HG03103 (cell line): ENCODE data around the gene RPS17.
A peak's percentile ranks its signal among the peaks of the same experiment; 100 is the strongest.

Experiments
- ATAC-seq: cut with Tn5 transposase; IDR thresholded peaks from one replicate; pipeline ENCODE4 v1.9.1; 2021; ENCODE audit warnings: low read depth; ENCODE audit not compliant: unreplicated experiment

Gene RPS17

DNA sequence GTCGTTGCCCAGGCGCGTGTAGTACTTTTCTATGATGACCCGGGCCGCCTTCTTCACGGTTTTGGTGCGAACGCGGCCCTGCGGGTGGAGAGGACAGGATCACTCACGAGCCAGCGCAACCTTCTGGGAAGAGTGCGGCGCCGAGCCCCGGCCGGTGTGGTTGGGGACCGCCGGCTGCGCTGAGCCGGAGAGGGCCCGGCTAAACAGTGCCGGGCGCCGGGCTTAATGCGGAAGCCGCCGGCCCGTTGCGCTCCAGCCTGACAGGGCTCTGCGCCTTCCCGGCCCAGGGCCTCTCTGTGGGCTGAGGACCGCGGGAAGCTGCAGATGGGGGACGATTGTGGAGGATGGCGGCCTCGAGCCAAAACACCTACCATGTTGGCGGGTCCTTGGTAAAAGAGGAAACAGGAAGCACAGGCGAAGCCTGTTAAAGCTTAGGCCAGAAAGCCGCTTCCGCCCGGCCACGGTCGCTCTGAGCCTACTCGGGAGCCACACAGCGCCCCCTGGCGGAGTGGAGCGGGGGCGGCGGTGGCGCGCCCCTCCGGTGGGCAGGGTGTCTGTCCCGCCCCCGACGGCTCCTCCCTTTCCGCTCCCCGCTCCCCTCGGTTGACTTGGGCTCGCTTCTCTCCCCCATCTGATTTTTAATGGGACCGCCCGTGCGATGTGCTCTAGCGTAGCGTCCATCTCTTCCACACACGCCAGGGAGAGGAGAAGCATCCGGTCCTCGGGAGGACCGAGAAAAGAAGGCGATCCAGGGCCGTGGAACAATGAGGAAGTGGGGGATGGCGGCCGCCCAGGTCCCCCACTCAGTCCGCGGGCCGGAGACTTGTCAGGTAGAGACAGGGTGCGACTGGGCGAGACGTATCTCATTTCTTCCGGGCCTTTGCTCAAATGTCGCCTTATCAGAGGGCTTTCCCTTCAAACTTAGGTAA, at the start of gene RPS17:
Gene RPS17, minus strand, starts transcription at position 403 of the 929 bp plus-strand sequence. Its CDS starts 29 bp downstream, at position 374.
- peak; percentile 93 for ATAC-seq

DNA sequence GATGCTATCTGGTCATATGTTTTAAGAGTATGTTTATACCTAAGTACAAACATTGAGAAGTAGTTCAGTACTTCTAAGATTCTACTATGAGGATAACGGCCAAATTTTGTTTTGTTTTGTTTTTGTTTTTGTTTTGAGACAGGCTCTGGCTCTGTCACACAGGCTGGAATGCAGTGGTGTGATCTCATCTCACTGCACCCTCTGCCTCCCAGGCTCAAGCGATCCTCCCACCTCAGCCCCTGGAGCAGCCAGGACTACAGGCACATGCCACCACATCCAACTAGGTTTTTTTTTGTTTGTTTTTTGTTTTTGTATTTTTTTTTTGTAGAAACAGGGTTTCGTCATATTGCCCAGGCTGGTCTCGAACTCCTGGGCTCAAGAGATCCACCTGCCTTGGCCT, 47.5 kb upstream of the RPS17 start:
- no peak for ATAC-seq

DNA sequence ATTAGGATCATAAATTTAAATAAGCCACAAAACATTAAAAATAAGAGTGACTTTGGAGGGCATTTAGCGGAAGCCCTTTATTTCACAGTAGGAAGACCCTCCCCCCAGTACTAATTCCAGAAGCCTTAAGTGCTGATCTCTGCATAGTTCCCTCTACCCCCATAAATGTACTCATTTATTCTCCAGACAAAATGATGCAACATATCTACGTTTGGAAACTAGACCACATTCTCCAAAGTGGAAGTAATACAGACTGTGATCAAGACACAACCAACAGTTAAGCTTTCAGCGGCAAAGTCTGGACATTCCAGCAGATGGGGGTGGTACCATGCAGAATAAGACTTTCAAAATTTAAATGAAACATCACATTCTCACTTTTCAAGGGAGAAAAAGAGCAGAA, 44.8 kb upstream of the RPS17 start:
- no peak for ATAC-seq

DNA sequence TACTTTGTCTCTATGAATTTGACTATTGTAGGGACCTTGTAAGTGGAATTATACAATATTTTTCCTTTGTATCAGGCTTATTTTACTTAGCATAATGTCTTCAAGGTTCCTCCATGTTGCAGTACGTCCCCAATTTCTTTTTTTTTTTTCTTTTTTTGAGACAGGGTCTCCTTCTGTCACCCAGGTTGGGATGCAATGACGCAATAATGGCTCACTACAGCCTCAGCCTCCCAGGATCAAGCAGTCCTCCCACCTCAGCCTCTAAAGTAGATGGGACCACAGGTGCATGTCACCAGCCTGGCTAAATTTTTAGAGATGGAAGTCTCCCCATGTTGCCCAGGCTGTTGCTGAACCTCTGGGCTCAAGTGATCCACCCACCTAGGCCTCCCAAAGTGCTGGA, 40.5 kb upstream of the RPS17 start:
- ATAC-seq: no peak

DNA sequence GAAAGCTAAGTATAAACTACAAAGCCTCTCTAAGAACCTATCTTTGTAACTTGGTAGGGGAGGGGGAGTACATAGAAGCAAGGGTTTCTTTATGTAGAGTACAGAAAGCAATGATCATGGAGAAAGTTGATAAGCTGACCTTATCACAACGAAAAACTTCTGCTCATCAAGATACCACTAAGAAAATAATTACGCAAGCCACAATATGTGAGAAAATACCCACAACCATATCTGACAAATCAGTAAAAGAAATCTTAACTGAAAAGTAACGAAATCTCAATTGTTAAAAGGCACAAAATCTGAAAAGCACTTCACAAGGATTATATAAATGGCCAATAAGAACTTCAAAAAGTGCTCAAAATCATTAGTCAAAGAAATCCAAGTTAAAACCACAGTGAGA, 35.1 kb upstream of the RPS17 start:
- no peak for ATAC-seq

DNA sequence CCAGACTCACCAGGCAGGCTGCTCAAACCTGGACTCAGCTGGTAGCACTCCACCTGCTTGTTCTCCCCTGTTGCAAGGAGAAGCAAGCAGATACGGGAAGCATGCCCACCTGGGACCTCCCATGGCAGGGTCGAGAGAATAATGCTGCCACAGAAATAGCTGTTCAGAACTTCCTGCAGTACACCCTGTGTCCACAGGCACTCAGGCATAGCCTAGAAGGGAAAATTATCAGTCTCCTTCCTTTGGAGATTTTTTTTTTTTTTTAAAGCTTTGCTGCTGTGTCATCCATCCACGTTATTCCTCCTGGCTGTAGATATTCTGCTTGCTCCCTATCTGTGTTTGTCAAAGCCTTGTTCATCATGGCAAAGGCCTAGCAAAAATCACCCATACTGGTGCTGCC, 32.7 kb upstream of the RPS17 start:
- ATAC-seq: no peak

DNA sequence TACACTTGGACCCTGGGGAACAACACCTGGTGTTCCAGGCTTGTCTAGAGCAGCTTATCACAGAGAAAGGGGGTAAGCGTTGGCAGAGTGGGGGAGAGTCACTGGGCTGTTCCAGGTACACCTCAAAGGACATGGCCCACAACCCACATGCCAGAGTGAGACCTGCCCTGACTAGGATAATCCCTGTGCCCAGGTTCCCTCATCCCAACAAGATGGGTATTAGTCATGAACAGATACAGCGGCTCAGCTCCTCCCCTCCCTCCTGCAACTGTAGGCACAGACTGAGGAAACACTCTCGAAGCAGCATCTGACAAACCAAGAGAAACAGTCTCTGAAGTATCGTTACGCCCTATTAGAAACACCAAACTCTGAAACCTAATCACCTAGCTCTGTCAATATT, 32.1 kb upstream of the RPS17 start:
- ATAC-seq: no peak

DNA sequence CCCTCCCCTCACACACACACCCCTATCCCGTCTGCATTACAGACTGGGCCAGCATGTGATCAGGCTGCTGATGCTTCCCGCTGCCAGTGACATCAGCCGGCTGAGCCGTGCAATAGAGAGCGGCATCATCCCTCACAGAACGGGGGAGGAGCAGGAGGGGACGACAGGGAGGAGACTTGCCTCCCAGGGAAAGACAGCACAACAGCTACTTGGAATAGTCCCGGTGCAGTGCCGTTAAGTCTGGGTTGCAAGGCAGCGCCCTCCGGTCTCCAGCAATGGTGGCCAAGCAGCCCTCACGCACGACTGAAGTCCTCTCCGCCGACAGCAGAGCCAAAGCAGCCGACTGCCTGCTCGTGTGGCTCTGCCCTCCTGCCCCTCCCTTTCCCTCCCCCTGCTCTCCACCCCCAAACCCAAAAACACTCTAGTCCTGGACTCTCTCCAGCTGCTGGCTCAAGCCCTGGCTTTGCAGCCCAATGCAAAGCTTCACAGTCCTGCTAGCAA, 31.5 kb upstream of the RPS17 start:
- no peak for ATAC-seq

DNA sequence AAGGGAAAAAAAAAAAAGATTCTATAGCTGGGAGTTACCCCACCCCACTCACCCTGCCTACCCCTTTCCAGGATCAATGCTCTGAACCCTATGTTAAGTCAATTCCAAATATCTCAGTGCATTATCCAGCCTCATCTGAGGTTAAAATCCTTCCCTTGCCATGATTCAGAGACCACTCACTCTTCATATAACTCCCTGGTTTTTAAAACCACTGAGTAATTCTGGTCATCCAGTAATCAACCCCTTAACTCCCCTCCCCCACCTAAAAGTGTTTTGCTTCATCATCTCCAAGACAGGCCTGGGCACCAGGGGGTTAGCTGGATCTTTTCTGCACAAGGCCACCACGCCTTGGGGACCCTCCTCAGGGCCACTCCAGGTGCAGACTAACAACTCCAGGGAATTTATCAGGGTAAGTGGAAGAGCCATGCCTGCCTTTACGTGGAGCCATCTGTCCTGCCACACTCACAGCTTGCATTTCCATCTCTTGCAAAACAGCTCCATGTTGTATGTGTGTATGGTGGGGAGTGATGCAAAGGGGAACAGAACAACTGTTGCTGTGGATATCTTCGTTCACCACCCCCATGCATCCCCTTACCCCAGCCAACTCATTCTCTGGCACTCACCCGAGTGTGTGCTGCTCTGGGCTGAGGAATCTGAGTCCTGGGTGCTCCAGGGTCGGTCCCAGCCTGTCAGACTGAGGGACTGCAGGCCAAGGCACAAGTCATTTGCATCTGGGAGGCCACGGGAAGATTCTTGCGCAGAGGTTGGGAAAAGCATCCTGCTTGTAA, 30.7 kb upstream of the RPS17 start:
- ATAC-seq: no peak

DNA sequence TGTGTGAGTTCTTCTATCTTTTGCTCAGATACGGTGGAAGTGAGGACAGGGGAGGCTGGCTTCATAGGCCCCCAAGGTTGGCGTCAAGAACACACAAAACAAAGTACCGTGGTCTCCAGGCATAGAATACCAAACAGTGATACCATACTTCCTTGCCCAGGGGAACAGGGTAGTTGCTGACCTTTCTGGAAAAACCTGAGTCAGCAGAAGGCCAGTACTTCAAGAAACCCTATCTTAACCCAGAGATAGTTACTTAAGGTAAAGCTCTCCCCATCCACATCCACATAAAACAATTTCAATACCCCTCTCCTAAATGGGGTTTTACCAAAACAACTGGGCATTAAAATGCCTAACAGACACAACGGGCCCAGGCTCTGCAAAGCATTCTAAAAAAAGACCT, 29.6 kb upstream of the RPS17 start:
- no peak for ATAC-seq

DNA sequence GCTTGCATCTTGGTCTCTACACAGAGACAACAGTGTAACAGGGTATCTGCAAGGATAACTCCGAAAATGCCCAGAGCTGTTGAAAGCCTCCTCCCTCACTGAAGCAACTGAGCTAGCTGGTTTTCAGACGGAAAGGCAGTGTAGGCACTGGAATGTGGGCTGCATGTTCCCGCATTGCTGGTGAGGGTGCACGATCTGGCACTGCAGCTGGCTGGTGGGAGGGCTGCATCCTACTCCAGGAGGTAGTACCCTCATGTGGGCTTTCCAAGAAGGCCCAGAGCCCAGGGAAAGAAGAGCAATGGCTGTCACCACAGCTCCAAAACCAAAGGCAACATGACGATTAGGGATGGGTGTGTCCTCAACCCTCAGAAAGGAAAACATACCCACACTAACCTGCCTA, 28.7 kb upstream of the RPS17 start:
- ATAC-seq: no peak

DNA sequence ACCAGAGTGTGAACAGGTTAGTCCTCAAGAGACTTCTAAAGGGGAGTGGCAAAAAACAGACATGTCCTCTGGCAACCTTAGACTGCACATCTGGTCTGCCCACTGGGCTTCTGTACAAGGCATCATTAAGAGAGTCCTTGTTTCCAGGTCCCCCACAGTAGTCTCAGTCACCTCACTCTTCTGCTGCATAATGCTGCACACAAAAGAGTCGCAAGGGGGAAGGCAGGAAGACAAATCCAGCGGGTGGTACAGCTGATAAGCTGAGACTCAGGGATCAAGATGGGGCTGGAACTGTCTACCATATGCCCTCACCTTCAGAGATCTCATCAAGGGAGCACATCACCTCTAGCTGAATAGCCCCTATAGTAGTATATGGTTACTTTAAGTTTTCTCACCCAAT, 27.4 kb upstream of the RPS17 start:
- no peak for ATAC-seq

DNA sequence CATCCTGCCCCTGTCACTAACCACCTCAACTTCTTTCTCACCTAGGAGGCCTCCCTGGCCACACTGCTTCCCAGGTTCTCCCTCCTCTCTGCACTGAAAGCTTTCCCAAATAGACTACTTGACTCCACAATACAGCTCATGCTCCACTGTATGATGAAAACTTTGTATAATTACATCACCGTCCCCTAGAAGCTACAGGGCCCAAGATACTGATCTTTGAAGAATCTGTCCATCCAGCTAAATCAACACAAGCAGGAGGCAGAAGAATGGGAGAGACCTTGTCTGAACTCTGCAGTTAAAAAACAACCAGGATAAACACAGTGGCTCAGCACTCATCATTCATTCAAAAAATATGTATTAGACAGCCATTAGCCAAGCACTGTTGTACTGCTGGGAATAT, 26.4 kb upstream of the RPS17 start:
- ATAC-seq: no peak

DNA sequence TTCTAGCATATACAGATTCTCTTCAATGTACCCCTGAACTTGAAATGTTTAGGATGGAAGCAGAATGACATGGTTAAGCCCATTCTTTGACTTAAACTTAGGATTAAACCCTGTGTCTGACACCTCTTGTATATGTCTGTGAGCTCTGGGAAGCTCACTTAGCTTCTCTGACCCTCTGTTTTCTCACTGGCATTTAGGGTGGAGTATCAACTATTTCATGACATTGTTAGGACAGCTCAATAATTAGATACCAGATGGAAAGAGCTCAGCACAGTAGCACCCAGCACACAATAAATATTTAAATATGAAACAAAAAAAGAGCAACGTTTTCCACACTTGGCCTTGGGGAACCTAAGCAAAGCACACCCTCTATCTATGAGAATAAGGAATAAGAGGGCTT, 18.2 kb upstream of the RPS17 start:
- no peak for ATAC-seq

DNA sequence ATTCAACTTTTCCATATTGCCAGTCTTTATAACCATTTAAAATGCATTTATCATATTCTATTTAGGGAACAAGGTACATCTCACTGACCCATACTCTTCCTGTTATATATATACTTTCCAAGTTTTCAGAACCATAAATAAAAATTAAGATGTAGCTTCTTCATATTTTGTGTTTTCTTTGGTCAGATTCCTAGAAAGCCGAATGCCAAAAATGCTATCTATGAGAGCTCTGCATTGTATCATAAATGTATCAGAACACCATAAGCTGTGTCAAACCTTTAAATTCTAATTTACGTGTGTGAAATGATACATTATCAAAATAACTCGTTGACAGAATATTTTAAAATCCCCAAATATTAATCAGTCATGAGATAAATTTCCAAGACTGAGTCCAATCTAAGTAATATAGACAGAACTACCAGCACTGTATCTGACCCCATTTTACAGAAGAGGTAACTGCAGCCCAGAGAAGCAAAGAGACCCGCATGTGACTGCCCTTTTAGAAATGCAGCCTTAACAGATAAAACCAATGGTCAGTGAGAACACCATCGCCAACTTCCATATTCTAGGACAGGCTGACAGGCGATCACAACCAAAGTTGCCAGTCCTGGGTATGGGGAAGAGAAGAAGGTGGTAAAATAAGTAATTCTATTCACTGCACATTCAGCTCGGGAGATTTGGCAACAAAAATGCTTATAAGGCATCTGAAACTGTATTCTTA, 16.2 kb upstream of the RPS17 start:
- no peak for ATAC-seq

DNA sequence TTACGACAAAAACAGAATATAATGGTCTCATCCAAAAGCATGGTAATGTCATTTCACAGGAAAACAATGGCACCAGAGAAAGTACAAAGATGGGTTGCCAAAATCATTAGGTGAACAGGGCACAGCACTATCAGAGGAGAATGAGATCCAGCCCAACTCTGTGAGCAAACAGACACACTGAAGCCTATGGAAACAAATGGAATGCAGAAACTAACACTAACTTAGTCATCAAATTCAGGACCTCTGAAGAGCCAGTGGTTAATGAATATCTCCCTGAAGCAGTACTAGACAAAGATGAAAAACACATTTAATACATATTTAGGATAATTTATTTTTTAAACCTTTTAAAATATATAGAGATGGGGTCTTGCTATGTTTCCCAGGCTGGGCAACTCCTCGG, 14.6 kb upstream of the RPS17 start:
- no peak for ATAC-seq

DNA sequence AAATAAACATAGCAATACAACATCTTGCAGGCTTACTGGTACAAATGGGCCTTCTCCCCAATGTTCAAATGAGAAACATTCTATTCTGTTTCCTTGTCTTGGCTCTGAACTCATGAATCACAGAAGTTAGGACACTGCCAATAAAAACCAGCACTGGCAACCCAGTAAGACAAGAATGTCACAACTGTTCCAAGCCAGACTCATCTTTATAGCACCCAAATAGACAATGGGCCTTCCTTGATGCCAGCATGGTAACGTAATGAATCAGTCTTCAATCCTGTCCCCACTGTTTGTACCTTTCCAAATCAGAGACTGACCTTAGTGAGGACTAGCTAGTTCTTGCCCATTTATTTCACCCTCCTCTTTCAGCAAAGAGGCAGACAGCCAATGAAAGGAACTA, 14.1 kb upstream of the RPS17 start:
- ATAC-seq: no peak

DNA sequence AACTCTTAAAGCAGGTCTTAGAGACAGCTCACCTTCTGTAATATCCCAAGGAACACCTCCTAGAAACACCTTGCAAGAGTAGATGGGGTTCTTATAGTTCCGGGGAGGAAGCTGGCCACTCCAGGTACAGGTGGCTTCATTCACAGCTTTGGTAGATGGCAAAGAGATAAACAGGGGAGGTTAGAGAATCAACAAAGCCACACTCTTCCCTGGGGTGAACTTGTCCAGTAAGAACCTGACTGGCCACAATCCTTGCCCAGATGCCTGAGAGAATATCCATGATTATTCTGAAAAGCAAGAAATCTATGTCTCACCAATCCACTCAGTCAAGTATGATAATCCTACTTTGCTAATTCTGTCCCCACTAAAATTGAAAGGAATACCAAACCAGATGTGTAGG, 13.6 kb upstream of the RPS17 start:
- ATAC-seq: no peak

DNA sequence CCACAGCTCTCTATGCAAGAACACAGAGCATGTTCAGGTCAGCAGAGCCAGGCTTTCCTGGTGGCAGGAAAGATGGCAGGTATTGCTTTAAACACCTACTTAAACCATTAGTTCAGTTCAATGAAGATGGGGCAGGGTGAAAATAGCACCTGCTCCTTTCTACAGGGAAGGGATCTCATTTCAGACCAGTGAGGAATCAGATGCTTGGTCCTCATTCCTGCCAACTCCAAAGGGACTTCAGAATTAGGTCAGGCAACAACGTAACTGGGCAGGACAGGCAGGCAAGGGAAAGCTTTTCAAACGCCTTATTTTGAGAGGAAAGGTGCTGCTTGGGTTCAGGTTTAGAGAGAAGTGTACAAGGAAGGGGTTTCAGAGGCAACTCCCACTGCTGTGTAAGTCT, 12.6 kb upstream of the RPS17 start:
- ATAC-seq: no peak

DNA sequence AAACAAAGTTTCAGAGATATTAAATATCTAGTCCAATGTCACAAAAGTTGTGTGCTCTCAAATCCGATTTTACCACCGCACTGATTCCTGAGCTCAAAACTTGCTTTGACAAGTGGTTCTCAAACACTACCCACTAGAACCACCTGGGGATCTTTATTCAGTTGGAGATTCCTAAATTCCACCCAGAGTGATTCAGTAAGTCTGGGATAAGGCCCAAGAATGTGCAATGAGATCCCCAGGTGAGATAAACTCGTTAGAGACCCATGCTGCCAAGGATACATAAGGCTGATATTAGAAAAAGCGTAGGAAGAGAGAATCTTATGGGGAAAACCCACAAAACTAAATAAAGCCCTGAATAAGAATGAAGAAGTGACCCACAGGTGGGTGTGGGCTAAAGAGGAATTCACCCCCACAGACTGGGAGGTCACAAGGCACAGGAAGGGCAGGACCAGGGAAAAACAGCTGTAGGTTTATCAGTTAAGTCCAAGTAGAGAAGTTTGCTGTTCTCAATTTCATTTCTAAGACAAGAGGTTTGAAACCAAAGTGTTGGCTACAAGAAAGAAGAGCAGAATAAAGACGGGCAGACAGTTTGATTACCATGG, 11.5 kb upstream of the RPS17 start:
- no peak for ATAC-seq
